Measurements from ENCODE around the gene SMIM11.

- TF ChIP-seq POLR2AphosphoS5 (IDR thresholded peaks at IDR 0.05; ENCODE audit: low read depth, low read length) (no peak), TAF1 (IDR thresholded peaks at IDR 0.05; ENCODE audit: borderline replicate concordance, insufficient read depth, low read length) (no peak), REST (IDR thresholded peaks at IDR 0.05; ENCODE audit: insufficient read depth in 1 of 2, low read depth in 2 of 2, low read length in 2 of 2) (no peak)
Observed at GRCh38 chr21:34369741-34370140, 5.6 kb upstream of the SMIM11 start.
